ENCODE data around the gene RNASE8.

- TF ChIP-seq CTCF (IDR thresholded peaks at IDR 0.05; ENCODE audit: insufficient read depth, low read depth, low read length), result no peak
- TF ChIP-seq EZH2 (IDR thresholded peaks at IDR 0.05; ENCODE audit: insufficient read depth, low read length), result peak; percentile 52
Observed at GRCh38 chr14:21098892-21099595, 41.4 kb downstream of the RNASE8 start.

Data from astrocyte (in vitro differentiated cells and primary cell).